Epithelial cell of prostate (primary cell): ENCODE results near the gene ADAMTS2.
"Not testable (repeated sequence)": the region's sequence is repeated elsewhere in the genome, so short reads cannot be mapped to it uniquely, and the experiment has no call there.

Experiments used
- DNase-seq: peaks from one replicate; pipeline ENCODE4 v3.0.0-alpha.2; 2011; ENCODE audit warnings: low read depth, low spot score
- H3K27ac ChIP-seq: fragments of 450-650 bp; 2 replicates; pipeline ENCODE4 v1.5.1; 2017; ENCODE audit warnings: mild to moderate bottlenecking

ADAMTS2 gene

GRCh38 chr5:179225387-179225786, 119.9 kb downstream of the ADAMTS2 start:
- DNase-seq: no peak
- no peak overlapping the region for H3K27ac ChIP-seq

GRCh38 chr5:179224741-179225140, 120.5 kb downstream of the ADAMTS2 start:
- DNase-seq: no peak
- no peak overlapping the region for H3K27ac ChIP-seq

DNA sequence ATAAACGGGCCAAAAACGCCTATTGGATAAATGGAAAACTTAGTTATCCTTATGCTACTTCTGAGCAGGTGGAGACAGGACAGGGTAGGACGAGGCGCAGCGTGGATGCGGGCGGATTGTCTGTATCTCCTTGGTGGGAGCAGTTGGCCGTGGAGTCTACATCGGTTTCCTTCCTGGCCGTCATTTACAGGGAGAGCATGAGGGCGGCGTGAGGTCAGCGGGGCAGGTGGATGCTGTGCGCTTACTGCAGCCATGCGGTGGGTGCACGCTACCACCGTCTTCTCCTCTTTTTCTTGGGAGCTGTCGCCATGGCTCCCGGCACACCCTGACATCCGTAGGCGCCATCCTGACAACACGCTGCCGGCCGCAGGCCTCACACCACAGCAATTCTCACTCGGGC, 121.3 kb downstream of the ADAMTS2 start:
- no peak overlapping the region for H3K27ac ChIP-seq
- no peak for DNase-seq

DNA sequence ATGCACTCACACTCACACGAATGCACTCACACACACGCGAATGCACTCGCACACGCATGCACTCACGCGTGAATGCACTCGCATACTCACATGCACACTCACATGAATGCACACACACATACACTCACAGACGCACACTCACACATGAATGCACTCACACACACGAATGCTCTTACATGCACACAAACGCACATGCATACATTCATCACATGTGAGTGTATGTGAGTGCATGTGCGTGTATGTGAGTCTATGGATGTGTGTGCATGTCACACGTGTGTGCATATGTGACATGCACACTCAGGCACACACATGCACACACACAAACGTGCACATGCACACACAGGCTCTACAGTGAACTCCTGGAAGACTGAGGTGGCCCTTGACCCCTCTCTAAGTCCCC, 121.7 kb downstream of the ADAMTS2 start:
- DNase-seq: no peak
- no peak overlapping the region for H3K27ac ChIP-seq

DNA sequence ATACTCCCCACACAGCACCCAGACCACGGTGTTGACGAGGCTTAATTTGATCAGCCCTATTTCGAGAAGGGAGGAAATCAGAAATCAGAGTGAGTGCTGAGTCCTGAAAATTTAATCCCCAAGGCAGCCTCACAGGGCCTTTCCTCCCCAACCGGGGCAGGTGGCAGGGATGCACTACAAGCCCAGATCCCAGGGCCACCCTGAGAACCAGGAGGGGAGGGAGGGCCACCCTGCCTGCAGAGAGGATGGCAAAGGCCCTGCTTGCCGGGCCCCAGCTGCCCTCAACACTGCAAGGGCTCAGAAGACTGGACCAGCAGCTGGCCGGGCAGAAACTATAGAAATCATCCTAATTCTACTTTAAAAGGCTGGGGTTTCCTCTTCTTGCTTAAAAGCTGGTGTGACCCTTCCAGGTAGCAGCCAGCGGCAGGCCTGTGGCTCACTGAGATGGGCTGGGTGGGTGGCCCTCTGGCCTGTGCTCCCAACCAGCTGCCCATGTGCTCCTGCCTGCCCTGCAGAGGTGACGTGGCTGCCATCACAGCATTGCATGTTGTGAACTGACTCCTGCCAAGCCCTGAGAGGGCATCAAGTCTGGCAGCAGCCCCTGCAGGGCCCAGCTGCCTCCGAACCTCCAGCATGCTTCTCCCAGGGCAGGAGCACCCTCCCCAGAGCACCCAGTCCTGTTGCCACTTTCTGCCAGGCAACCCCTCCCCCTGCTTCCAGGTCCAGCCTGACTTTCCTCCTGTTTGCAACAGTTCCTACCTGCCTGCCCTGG, 122.8 kb downstream of the ADAMTS2 start:
- no peak overlapping the region for H3K27ac ChIP-seq
- DNase-seq: no peak

- no peak for DNase-seq
- H3K27ac ChIP-seq: no peak overlapping the region
Measured at GRCh38 chr5:179221877-179222220, 123.4 kb downstream of the ADAMTS2 start.

DNA sequence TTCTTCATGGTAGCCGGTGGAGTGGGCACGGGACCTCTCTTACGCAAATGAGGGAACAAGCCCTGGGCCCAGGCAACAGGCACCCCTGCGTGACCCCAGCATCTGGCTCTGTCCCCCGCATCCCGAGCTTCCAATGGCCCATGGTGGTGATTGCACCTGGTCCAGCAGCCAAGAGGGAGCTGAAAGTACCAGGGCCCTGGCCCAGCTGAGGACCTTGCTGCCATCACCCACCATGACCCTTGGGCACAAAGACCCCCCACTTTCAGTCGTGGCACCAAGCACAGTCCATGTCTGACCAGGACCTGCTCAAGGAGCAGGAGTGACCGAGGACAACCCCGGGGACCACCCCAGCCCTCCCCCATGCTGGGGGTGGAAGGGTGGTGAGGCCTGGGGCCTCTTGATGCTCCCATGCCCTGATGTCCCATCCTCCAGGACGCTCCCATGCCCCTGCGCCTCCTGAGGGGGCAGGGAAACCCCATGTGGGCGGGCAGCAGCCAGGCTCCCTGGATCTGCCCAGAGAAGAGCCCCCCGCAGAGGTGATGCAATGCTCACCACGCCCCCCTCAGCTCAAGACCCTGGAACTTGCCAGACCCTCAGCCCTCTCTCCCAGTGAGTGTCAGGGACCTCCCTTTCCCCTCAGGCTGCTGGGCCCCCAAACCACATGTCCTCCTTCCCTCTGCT, 123.9 kb downstream of the ADAMTS2 start:
- no peak for DNase-seq
- H3K27ac ChIP-seq: no peak overlapping the region

DNA sequence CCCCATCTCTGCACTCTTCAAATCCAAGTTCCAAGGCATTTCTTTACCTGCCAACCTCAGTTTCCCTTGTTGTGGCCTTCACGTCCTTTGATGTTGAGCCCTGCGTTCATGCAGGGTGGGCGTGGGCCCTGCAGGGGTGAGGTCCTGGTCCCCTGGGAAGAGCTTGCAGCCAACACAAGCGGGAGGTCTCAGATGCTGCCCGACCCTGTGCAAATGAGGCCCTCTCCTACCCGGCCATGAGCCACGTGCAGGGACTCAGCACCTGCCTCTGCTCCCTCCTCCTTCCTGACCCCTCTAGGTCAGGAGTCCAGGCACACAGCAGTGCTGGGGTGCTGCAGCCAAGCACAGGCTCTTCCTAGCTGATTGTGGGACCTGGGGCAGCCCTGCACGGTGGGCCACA, 124.5 kb downstream of the ADAMTS2 start:
- no peak overlapping the region for H3K27ac ChIP-seq
- no peak for DNase-seq

DNA sequence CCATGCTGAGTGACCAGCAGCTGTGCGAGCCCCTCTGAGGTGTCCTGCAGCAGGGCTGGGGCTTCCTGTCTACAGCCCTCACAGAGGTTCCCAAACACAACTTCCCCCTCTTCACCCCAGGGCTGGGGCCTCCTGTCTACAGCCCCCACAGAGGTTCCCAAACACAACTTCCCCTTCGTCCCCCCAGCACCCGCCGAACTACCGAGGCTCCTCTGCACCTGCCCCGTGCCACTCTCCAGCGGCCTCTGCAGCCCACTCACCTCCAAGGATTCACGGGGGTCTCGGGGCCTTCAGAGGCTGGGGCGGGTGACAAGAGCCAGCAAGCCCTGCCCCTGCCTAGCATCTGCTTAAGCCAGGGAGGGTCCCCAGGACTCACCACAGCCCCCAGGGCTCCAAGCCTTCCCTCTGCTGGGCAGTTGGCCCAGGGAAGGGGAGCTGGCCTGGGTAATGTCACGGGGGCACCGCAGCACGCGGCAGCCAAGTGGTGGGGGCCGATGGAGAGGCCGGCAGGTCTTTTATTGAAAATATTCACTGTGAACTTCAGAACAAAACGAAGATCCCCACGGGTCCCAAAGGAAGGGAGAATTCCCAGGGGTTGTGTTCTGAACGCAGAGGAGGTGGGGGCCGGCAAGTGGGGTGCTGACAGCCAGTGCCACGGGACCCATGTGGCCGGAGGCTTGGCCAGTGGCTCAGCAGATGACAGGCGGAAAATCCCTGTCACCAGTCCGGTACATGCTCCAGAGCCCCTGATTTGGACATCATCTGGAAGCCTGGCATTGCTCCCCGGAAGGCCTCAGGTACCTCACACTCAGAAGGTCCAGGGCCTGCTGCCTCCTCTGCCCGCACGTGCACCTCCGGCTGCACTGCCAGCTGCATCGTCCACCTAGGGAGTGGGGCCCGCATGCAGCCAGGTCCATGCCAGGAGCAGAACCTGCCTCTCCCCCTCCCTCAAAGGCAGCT, 125.3 kb downstream of the ADAMTS2 start:
- no peak for DNase-seq
- no peak overlapping the region for H3K27ac ChIP-seq

- no peak overlapping the region for H3K27ac ChIP-seq
- DNase-seq: no peak
Measured at GRCh38 chr5:179218943-179219330, 126.3 kb downstream of the ADAMTS2 start.

DNA sequence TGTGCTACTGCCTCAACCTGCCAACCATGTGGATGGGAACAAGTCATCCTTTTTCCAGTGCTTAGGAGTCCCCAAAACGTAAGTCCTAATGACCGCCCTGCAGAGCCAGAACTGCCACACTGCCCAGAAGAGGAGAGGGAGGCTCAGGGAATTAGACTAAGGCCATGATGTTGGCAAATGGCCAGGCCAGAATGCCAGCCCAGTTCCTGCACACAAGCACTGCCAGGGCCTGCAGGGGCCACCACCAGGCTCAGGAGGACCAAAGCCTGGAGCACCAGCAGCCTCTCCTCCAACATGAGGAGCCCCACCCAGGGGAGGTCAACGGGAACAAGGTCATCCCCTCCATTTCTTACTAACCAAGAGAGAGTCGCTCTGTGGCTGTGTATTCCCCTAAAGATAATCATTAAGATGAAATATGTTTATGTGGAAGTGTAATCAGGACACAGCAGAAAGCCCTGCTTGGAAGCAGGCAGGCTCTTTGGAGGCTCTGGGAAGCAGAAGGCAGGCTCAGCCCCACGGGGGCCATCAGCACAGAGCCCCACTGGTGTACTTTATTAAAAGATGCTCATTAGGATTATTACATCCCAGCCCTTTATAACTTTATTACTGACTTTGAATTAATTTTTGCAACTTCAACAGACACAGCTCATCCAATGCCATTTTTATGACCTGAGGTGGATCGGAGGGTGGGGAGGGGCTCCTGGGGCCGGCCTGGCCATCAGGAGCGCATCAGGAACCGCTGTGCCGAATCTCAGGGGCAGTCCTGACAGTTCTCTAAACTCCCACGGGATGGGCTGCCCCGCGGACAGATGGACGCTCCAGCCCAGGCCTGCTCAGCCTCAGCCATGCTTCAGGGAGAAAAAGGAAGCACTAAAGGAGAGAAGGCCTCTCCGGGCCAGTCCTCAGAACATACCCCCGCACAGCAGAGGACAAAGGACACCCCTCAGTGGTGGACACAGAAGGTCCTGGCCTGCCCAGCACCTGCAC, 127.0 kb downstream of the ADAMTS2 start:
- DNase-seq: no peak
- H3K27ac ChIP-seq: no peak overlapping the region

- DNase-seq: no peak
- H3K27ac ChIP-seq: no peak overlapping the region
Measured at GRCh38 chr5:179217356-179217755, 127.9 kb downstream of the ADAMTS2 start.

GRCh38 chr5:179216381-179216780, 128.9 kb downstream of the ADAMTS2 start:
- not testable (repeated sequence) for H3K27ac ChIP-seq, DNase-seq

GRCh38 chr5:179215576-179215975, 129.7 kb downstream of the ADAMTS2 start:
- H3K27ac ChIP-seq: no peak overlapping the region
- no peak for DNase-seq

- no peak overlapping the region for H3K27ac ChIP-seq
- no peak for DNase-seq
Measured at GRCh38 chr5:179214678-179215077, 130.6 kb downstream of the ADAMTS2 start.

DNA sequence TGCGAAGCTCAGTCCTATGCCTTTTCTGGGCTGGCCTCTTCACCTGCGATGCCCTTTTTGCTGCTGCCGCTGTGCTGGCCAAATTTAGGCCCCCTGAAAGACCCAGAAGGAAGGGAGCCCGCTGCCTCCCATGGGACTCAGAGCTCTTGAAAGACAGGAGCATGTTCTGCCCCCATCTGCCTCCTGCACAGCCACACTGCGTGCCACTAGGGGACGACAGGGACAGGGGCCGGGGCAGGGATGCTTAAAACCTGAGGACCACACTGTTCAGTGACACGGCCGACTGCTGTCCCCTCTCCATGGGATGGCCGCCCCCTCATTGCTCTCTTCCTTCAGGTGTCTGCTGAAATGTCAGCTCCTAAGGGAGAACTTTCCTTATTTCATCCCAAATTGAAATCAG, 132.4 kb downstream of the ADAMTS2 start:
- DNase-seq: no peak
- H3K27ac ChIP-seq: no peak overlapping the region

GRCh38 chr5:179211631-179212030, 133.6 kb downstream of the ADAMTS2 start:
- no peak for DNase-seq
- H3K27ac ChIP-seq: no peak overlapping the region

GRCh38 chr5:179211068-179211467, 134.2 kb downstream of the ADAMTS2 start:
- DNase-seq: no peak
- no peak overlapping the region for H3K27ac ChIP-seq

- H3K27ac ChIP-seq: no peak overlapping the region
- DNase-seq: no peak
Measured at GRCh38 chr5:179210478-179210877, 134.8 kb downstream of the ADAMTS2 start.
